HEK293 (cell line): ENCODE measurements around the gene GINS2.

ENCODE experiments used
- CTCF ChIA-PET: fragments of 350-600 bp; formaldehyde crosslinking; extraction: SDS; loops from one replicate; lab custom pipeline; 2021; ENCODE audit warnings: antibody characterized with exemption; lab: Yijun Ruan, JAX
- POLR2A ChIA-PET: fragments of 300-600 bp; formaldehyde crosslinking; extraction: SDS; loops from one replicate; lab custom pipeline; 2020; ENCODE audit warnings: antibody characterized with exemption, inconsistent platforms; lab: Yijun Ruan, JAX
- H3K27ac ChIP-seq: fragments of 200-500 bp; sonication (Bioruptor generic); 2 replicates; pipeline ENCODE4 v1.5.1; 2014; ENCODE audit warnings: low read depth, low read length, control low read depth, inconsistent platforms; ENCODE audit errors: extremely low read depth
- H3K36me3 ChIP-seq, 2 experiments: fragments of 200-500 bp in 1 of 2; sonication (Bioruptor generic) in 1 of 2; 1 replicate in 1 of 2; 2 replicates in 1 of 2; pipeline ENCODE4 v1.5.1; 2014 to 2017; ENCODE audit warnings: inconsistent platforms in 2 of 2, low read length in 2 of 2; ENCODE audit not compliant: control insufficient read depth in 2 of 2, insufficient read depth in 1 of 2
- H3K4me1 ChIP-seq: fragments of 200-500 bp; sonication (Bioruptor generic); 2 replicates; pipeline ENCODE4 v1.5.1; 2014; ENCODE audit warnings: mild to moderate bottlenecking, low read length, inconsistent platforms; ENCODE audit not compliant: control insufficient read depth, insufficient read depth
- H3K4me3 ChIP-seq: 2 replicates; pipeline ENCODE4 v1.5.1; 2011; ENCODE audit warnings: low read depth, mild to moderate bottlenecking, control low read depth, low read length, moderate library complexity
- H3K9me3 ChIP-seq: fragments of 200-500 bp; sonication (Bioruptor generic); 2 replicates; pipeline ENCODE4 v1.5.1; 2014; ENCODE audit warnings: low read depth, low read length, inconsistent platforms; ENCODE audit not compliant: control insufficient read depth, insufficient read depth
- BCL11A ChIP-seq: fragments of 450-650 bp; formaldehyde crosslinking; IDR thresholded peaks from 2 replicates; pipeline ENCODE4 v1.5.1; 2016; ENCODE audit warnings: low read depth, missing biosample characterization, missing genetic modification characterization
- FEZF1 ChIP-seq: fragments of 450-650 bp; formaldehyde crosslinking; IDR thresholded peaks from 2 replicates; pipeline ENCODE4 v1.5.1; 2016; ENCODE audit warnings: missing biosample characterization, missing genetic modification characterization
- GLI4 ChIP-seq: fragments of 450-650 bp; formaldehyde crosslinking; IDR thresholded peaks from 2 replicates; pipeline ENCODE4 v1.5.1; 2016; ENCODE audit warnings: missing biosample characterization, missing genetic modification characterization
- KLF10 ChIP-seq: fragments of 450-650 bp; IDR thresholded peaks from 2 replicates; pipeline ENCODE4 v1.5.1; 2018; ENCODE audit warnings: missing biosample characterization, mild to moderate bottlenecking, missing genetic modification characterization
- KLF16 ChIP-seq: fragments of 450-650 bp; formaldehyde crosslinking; IDR thresholded peaks from 2 replicates; pipeline ENCODE4 v1.5.1; 2017; ENCODE audit warnings: missing biosample characterization, missing genetic modification characterization
- ZBTB20 ChIP-seq: fragments of 450-650 bp; formaldehyde crosslinking; IDR thresholded peaks from 2 replicates; pipeline ENCODE4 v1.5.1; 2016; ENCODE audit warnings: missing biosample characterization, missing genetic modification characterization
- ZNF146 ChIP-seq: fragments of 450-650 bp; formaldehyde crosslinking; IDR thresholded peaks from 2 replicates; pipeline ENCODE4 v1.5.1; 2016; ENCODE audit warnings: missing biosample characterization, missing genetic modification characterization
- ZNF184 ChIP-seq: fragments of 450-650 bp; IDR thresholded peaks from 2 replicates; pipeline ENCODE4 v1.5.1; 2018; ENCODE audit warnings: missing biosample characterization, mild to moderate bottlenecking, missing genetic modification characterization
- ZNF24 ChIP-seq: fragments of 450-650 bp; formaldehyde crosslinking; IDR thresholded peaks from 2 replicates; pipeline ENCODE4 v1.5.1; 2016; ENCODE audit warnings: missing biosample characterization, missing genetic modification characterization
- ZNF292 ChIP-seq: fragments of 450-650 bp; formaldehyde crosslinking; IDR thresholded peaks from 2 replicates; pipeline ENCODE4 v1.5.1; 2016; ENCODE audit warnings: low read depth, missing biosample characterization, missing genetic modification characterization, borderline replicate concordance
- ZNF416 ChIP-seq: fragments of 450-650 bp; formaldehyde crosslinking; IDR thresholded peaks from 2 replicates; pipeline ENCODE4 v1.5.1; 2016; ENCODE audit warnings: missing biosample characterization, missing genetic modification characterization
- ZNF670 ChIP-seq: fragments of 450-650 bp; formaldehyde crosslinking; IDR thresholded peaks from 2 replicates; pipeline ENCODE4 v1.5.1; 2016; ENCODE audit warnings: missing biosample characterization, missing genetic modification characterization, low read depth
- ZNF791 ChIP-seq: fragments of 450-650 bp; formaldehyde crosslinking; IDR thresholded peaks from 2 replicates; pipeline ENCODE4 v1.5.1; 2016; ENCODE audit warnings: missing biosample characterization, missing genetic modification characterization
- TF ChIP-seq, protein P1 (sequence below): fragments of 450-650 bp; formaldehyde crosslinking; IDR thresholded peaks from 2 replicates; pipeline ENCODE4 v1.5.0; 2017; ENCODE audit warnings: missing biosample characterization, missing genetic modification characterization, borderline replicate concordance
- TF ChIP-seq, protein P2 (sequence below): fragments of 450-650 bp; formaldehyde crosslinking; IDR thresholded peaks from 2 replicates; pipeline ENCODE4 v1.5.1; 2017; ENCODE audit warnings: missing biosample characterization, missing genetic modification characterization
- TF ChIP-seq, protein P3 (sequence below): fragments of 450-650 bp; formaldehyde crosslinking; IDR thresholded peaks from 2 replicates; pipeline ENCODE4 v1.5.1; 2016; ENCODE audit warnings: missing biosample characterization, missing genetic modification characterization
- TF ChIP-seq, protein P4 (sequence below): fragments of 450-650 bp; IDR thresholded peaks from 2 replicates; pipeline ENCODE4 v1.5.1; 2018; ENCODE audit warnings: missing biosample characterization, missing genetic modification characterization
- TF ChIP-seq, protein P5 (sequence below): fragments of 450-650 bp; formaldehyde crosslinking; IDR thresholded peaks from 2 replicates; pipeline ENCODE4 v1.5.1; 2016; ENCODE audit warnings: missing biosample characterization, missing genetic modification characterization
- TF ChIP-seq, protein P6 (sequence below): fragments of 450-650 bp; formaldehyde crosslinking; IDR thresholded peaks from 2 replicates; pipeline ENCODE4 v1.5.1; 2016; ENCODE audit warnings: missing biosample characterization, missing genetic modification characterization
- TF ChIP-seq, protein P7 (sequence below): fragments of 450-650 bp; formaldehyde crosslinking; IDR thresholded peaks from 2 replicates; pipeline ENCODE4 v1.5.1; 2016; ENCODE audit warnings: missing biosample characterization, missing genetic modification characterization

GINS2 gene

DNA sequence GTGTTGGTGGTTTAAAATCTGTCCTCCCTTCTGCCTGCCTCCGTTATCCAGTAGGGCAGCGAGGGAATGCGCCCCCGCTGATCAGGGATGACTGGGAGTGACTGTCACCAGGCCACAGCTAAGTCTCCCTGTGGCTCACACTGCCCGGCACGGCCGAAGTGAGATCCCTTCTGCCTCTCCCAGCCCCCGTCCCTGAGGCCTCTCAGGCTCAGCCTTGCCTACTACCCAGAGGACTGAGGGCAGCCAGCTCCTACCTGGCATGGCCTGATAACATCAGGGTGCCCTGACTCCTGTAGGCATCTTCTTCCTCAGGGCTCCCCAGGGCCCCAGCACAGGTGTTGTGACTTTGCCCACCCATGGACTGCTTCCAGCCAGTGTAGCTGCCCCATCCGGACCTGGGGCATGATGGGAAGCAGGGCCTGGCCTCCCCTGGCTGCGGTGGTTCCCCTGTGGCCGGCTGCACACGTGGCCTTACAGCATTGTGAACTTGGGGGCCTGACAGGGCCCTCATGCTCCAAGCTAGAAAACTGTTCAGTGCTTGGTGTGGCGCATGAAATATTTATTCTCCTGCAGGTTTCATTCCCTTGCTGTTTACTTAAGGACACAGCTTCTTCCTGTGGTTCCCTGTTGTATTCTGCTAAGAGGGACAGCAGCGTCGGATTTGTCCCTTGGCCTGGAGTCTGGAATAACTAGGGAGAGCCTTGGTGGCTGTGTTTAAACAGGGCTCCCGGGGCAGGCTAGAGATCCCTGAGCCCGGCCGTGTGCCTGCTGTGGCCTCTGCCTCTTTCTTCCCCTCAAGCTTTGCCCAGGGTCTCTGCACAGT, 30.0 kb downstream of the GINS2 start:
- Histone ChIP-seq H3K4me3 (no peak overlapping the region), H3K36me3 (peaks cover 0 to 98% of the 10 kb centered on the region in 2 experiments; a peak in 2 of 3 replicates), H3K4me1 (no peaks in the 10 kb centered on the region), H3K9me3 (no peaks in the 10 kb centered on the region), H3K27ac (no peak overlapping the region)
- ChIA-PET POLR2A (interaction anchor here (0.9 kb wide), 1 partner anchor 19 kb away, joined by 3 read pairs; no protein-coding TSS in a partner anchor), CTCF (interaction anchor here (0.5 to 3.5 kb wide), 21 partner anchors 9 to 522 kb away, joined by 3 to 34 read pairs (median 6); no protein-coding TSS in a partner anchor)
- TF ChIP-seq ZNF146 (tag by site-specific recombination) (no peak), ZBTB20 (no peak), ZNF791 (tag by site-specific recombination) (no peak), GLI4 (no peak), ZNF292 (tag by site-specific recombination) (no peak), ZNF24 (tag by site-specific recombination) (no peak), ZNF670 (tag by site-specific recombination) (no peak), ZNF416 (no peak), KLF10 (tag by site-specific recombination) (no peak), FEZF1 (no peak), ZNF184 (tag by site-specific recombination) (no peak), BCL11A (tag by site-specific recombination) (no peak), KLF16 (tag by site-specific recombination) (no peak)
- TF ChIP-seq, protein P1, sequence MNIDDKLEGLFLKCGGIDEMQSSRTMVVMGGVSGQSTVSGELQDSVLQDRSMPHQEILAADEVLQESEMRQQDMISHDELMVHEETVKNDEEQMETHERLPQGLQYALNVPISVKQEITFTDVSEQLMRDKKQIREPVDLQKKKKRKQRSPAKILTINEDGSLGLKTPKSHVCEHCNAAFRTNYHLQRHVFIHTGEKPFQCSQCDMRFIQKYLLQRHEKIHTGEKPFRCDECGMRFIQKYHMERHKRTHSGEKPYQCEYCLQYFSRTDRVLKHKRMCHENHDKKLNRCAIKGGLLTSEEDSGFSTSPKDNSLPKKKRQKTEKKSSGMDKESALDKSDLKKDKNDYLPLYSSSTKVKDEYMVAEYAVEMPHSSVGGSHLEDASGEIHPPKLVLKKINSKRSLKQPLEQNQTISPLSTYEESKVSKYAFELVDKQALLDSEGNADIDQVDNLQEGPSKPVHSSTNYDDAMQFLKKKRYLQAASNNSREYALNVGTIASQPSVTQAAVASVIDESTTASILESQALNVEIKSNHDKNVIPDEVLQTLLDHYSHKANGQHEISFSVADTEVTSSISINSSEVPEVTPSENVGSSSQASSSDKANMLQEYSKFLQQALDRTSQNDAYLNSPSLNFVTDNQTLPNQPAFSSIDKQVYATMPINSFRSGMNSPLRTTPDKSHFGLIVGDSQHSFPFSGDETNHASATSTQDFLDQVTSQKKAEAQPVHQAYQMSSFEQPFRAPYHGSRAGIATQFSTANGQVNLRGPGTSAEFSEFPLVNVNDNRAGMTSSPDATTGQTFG (tag by site-specific recombination), result no peak
- TF ChIP-seq, protein P2, sequence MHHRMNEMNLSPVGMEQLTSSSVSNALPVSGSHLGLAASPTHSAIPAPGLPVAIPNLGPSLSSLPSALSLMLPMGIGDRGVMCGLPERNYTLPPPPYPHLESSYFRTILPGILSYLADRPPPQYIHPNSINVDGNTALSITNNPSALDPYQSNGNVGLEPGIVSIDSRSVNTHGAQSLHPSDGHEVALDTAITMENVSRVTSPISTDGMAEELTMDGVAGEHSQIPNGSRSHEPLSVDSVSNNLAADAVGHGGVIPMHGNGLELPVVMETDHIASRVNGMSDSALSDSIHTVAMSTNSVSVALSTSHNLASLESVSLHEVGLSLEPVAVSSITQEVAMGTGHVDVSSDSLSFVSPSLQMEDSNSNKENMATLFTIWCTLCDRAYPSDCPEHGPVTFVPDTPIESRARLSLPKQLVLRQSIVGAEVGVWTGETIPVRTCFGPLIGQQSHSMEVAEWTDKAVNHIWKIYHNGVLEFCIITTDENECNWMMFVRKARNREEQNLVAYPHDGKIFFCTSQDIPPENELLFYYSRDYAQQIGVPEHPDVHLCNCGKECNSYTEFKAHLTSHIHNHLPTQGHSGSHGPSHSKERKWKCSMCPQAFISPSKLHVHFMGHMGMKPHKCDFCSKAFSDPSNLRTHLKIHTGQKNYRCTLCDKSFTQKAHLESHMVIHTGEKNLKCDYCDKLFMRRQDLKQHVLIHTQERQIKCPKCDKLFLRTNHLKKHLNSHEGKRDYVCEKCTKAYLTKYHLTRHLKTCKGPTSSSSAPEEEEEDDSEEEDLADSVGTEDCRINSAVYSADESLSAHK, result no peak
- TF ChIP-seq, protein P3, sequence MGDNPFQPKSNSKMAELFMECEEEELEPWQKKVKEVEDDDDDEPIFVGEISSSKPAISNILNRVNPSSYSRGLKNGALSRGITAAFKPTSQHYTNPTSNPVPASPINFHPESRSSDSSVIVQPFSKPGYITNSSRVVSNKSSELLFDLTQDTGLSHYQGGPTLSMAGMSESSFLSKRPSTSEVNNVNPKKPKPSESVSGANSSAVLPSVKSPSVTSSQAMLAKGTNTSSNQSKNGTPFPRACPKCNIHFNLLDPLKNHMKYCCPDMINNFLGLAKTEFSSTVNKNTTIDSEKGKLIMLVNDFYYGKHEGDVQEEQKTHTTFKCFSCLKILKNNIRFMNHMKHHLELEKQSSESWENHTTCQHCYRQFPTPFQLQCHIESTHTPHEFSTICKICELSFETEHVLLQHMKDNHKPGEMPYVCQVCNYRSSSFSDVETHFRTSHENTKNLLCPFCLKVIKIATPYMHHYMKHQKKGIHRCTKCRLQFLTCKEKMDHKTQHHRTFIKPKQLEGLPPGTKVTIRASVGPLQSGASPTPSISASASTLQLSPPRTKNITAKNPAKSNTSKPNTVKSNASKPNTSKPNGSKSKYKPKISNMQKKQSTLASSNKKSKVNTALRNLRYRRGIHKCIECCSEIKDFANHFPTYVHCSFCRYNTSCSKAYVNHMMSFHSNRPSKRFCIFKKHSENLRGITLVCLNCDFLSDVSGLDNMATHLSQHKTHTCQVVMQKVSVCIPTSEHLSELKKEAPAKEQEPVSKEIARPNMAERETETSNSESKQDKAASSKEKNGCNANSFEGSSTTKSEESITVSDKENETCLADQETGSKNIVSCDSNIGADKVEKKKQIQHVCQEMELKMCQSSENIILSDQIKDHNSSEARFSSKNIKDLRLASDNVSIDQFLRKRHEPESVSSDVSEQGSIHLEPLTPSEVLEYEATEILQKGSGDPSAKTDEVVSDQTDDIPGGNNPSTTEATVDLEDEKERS, result no peak
- TF ChIP-seq, protein P4, sequence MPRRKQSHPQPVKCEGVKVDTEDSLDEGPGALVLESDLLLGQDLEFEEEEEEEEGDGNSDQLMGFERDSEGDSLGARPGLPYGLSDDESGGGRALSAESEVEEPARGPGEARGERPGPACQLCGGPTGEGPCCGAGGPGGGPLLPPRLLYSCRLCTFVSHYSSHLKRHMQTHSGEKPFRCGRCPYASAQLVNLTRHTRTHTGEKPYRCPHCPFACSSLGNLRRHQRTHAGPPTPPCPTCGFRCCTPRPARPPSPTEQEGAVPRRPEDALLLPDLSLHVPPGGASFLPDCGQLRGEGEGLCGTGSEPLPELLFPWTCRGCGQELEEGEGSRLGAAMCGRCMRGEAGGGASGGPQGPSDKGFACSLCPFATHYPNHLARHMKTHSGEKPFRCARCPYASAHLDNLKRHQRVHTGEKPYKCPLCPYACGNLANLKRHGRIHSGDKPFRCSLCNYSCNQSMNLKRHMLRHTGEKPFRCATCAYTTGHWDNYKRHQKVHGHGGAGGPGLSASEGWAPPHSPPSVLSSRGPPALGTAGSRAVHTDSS (tag by site-specific recombination), result no peak
- TF ChIP-seq, protein P5, sequence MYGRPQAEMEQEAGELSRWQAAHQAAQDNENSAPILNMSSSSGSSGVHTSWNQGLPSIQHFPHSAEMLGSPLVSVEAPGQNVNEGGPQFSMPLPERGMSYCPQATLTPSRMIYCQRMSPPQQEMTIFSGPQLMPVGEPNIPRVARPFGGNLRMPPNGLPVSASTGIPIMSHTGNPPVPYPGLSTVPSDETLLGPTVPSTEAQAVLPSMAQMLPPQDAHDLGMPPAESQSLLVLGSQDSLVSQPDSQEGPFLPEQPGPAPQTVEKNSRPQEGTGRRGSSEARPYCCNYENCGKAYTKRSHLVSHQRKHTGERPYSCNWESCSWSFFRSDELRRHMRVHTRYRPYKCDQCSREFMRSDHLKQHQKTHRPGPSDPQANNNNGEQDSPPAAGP (tag by site-specific recombination), result no peak
- TF ChIP-seq, protein P6, sequence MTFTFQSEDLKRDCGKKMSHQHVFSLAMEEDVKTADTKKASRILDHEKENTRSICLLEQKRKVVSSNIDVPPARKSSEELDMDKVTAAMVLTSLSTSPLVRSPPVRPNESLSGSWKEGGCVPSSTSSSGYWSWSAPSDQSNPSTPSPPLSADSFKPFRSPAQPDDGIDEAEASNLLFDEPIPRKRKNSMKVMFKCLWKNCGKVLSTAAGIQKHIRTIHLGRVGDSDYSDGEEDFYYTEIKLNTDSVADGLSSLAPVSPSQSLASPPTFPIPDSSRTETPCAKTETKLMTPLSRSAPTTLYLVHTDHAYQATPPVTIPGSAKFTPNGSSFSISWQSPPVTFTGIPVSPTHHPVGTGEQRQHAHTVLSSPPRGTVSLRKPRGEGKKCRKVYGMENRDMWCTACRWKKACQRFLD (tag by site-specific recombination), result no peak
- TF ChIP-seq, protein P7, sequence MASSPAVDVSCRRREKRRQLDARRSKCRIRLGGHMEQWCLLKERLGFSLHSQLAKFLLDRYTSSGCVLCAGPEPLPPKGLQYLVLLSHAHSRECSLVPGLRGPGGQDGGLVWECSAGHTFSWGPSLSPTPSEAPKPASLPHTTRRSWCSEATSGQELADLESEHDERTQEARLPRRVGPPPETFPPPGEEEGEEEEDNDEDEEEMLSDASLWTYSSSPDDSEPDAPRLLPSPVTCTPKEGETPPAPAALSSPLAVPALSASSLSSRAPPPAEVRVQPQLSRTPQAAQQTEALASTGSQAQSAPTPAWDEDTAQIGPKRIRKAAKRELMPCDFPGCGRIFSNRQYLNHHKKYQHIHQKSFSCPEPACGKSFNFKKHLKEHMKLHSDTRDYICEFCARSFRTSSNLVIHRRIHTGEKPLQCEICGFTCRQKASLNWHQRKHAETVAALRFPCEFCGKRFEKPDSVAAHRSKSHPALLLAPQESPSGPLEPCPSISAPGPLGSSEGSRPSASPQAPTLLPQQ (tag by site-specific recombination), result no peak
